ENCODE data around the gene P3H4.

DNA sequence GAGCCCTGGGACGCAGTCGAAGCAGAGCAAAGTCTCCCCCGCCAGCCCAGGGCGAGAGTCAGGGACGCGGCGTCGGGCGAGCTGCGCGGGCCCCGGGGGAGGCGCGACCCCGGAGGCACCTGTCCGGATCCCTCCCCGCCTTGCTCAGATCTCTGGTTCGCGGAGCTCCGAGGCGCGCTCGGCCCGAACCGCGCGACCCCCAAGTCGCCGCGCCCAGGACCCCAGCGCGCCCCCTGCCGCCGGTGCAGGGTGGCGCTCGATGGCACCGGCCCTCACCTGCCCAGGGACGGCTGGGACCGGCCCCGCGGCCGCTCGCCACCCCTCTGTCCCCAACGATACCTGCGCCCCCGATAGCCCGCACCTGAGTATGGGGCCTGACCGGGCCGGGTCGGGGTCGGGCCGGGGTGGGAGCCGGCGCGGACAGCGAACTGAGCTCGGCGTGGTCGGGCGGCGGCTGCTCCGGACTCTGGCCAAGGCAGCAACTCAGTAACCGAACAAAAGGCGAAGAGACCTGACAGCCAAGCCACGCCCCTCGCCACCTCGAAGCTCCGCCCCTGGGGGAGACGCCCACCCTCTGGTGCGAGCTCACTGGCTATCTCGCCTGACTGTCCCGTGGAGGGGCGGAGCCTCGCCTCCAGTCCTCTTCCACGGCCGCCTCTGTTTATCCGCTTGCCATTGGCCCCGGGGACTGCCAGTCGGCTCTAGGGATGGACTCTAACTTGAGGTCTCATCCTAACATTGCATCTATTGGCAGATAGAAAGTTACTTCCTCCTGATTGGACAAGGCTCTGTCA, 25.3 kb downstream of the P3H4 start, which contains the start of gene JUP:
- TF ChIP-seq EZH2 (optimal IDR thresholded peaks at IDR 0.05; ENCODE audit: low read depth, low read length), result no peak
- TF ChIP-seq CTCF (IDR thresholded peaks at IDR 0.05; ENCODE audit: low read length), result peak; percentile 81
- TF ChIP-seq EZH2phosphoT487 (IDR thresholded peaks at IDR 0.05; ENCODE audit: low read length), result no peak
